Activated T-cell treated with anti-CD3 and anti-CD28 coated beads, Interleukin-2, amount 50 U/mL, for 4 hours (primary cell): ENCODE measurements around the gene PRKG1. TPM values are rescaled to one million over a fixed set of nuclear protein-coding genes. Genes with fewer than 3 reads are reported as not detected.

Experiments used
- ATAC-seq, 2 donors: fragments of 200-7000 bp; cut with Tn5 transposase; one replicate each; pipeline ENCODE4 v1.10.0; 2021
- DNase-seq: peaks from one replicate; pipeline ENCODE4 v3.0.0-alpha.2; 2020
- H3K27me3 Mint-ChIP-seq: one replicate; pipeline ENCODE4 v1.8.0; 2021; ENCODE audit warnings: low read depth, mixed read lengths
- H3K36me3 Mint-ChIP-seq: one replicate; pipeline ENCODE4 v1.8.0; 2022; ENCODE audit warnings: mixed read lengths; ENCODE audit not compliant: insufficient read depth
- H3K4me1 Mint-ChIP-seq: one replicate; pipeline ENCODE4 v1.8.0; 2021; ENCODE audit warnings: low read depth, mixed read lengths
- H3K4me3 Mint-ChIP-seq: one replicate; pipeline ENCODE4 v1.8.0; 2021; ENCODE audit warnings: mild to moderate bottlenecking, moderate library complexity, mixed read lengths
- H3K9me3 Mint-ChIP-seq: one replicate; pipeline ENCODE4 v1.8.0; 2021; ENCODE audit warnings: mixed read lengths
- total RNA-seq, 3 donors: library from RNA; stranded (reverse); gene quantifications; one replicate each; pipeline ENCODE4 v1.2.1, GENCODE V29; 2021

PRKG1 gene
- total RNA-seq, 3 donors from 2014 or later = 0.08 TPM; not detected in 2

GRCh38 chr10:52100011-52100547, 1025.8 kb downstream of the PRKG1 start:
- ATAC-seq (no peak), DNase-seq (no peak)
- H3K36me3 Mint-ChIP-seq = no peaks in the 10 kb centered on the region
- no peaks in the 10 kb centered on the region for H3K27me3 Mint-ChIP-seq
- H3K4me1 Mint-ChIP-seq = no peaks in the 10 kb centered on the region
- no peak overlapping the region for H3K4me3 Mint-ChIP-seq
- no peaks in the 10 kb centered on the region for H3K9me3 Mint-ChIP-seq

GRCh38 chr10:52105301-52105700, 1031.0 kb downstream of the PRKG1 start:
- Mint-ChIP-seq H3K36me3 (no peaks in the 10 kb centered on the region), H3K27me3 (no peaks in the 10 kb centered on the region), H3K9me3 (no peaks in the 10 kb centered on the region), H3K4me3 (no peak overlapping the region), H3K4me1 (no peaks in the 10 kb centered on the region)
- ATAC-seq (no peak), DNase-seq (no peak)

GRCh38 chr10:52106011-52106410, 1031.7 kb downstream of the PRKG1 start:
- no peak for ATAC-seq
- no peaks in the 10 kb centered on the region for H3K27me3 Mint-ChIP-seq

GRCh38 chr10:52106899-52107298, 1032.6 kb downstream of the PRKG1 start:
- no peak overlapping the region for H3K4me3 Mint-ChIP-seq
- DNase-seq (no peak), ATAC-seq (no peak)
- no peaks in the 10 kb centered on the region for H3K9me3 Mint-ChIP-seq
- H3K27me3 Mint-ChIP-seq = no peaks in the 10 kb centered on the region
- H3K4me1 Mint-ChIP-seq = no peaks in the 10 kb centered on the region
- H3K36me3 Mint-ChIP-seq = no peaks in the 10 kb centered on the region

More at GRCh38 chr10:52106011-52106410, 1031.7 kb downstream of the PRKG1 start:
- Mint-ChIP-seq H3K9me3 (no peaks in the 10 kb centered on the region), H3K36me3 (no peaks in the 10 kb centered on the region), H3K4me3 (no peak overlapping the region), H3K4me1 (no peaks in the 10 kb centered on the region)
- no peak for DNase-seq

GRCh38 chr10:52108236-52108635, 1033.9 kb downstream of the PRKG1 start:
- Mint-ChIP-seq H3K4me3 (no peak overlapping the region), H3K36me3 (no peaks in the 10 kb centered on the region), H3K9me3 (no peaks in the 10 kb centered on the region), H3K4me1 (no peaks in the 10 kb centered on the region), H3K27me3 (no peaks in the 10 kb centered on the region)
- ATAC-seq (no peak), DNase-seq (no peak)

DNA sequence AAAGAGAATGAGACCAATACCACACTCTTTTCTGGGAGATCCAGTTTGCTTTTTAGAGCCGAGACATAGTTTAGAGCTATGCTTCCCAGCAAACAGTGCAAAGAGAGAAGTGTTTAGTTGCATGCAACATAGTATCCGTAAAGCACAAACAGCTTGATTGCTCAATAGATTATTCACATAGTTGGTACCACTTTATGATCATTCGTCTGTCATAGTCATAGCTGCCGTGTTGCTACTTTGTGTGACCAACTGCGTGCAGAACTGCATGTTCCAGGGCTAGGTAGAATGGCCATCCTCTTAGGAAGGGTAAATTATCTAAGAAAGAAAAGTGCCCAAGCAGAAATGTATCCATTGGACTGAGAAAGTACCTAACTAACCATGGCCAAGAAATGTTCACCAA, 1036.3 kb downstream of the PRKG1 start:
- Mint-ChIP-seq H3K4me1 (no peaks in the 10 kb centered on the region), H3K9me3 (no peaks in the 10 kb centered on the region), H3K36me3 (no peaks in the 10 kb centered on the region), H3K4me3 (no peak overlapping the region), H3K27me3 (no peaks in the 10 kb centered on the region)
- DNase-seq (no peak), ATAC-seq (no peak)

- Mint-ChIP-seq H3K4me3 (no peak overlapping the region), H3K36me3 (no peaks in the 10 kb centered on the region), H3K4me1 (no peaks in the 10 kb centered on the region), H3K27me3 (no peaks in the 10 kb centered on the region), H3K9me3 (no peaks in the 10 kb centered on the region)
- DNase-seq (no peak), ATAC-seq (no peak)
Observed at GRCh38 chr10:52111101-52111891, 1037.0 kb downstream of the PRKG1 start.

GRCh38 chr10:52115823-52116222, 1041.5 kb downstream of the PRKG1 start:
- Mint-ChIP-seq H3K27me3 (no peaks in the 10 kb centered on the region), H3K36me3 (no peaks in the 10 kb centered on the region), H3K4me3 (no peak overlapping the region), H3K9me3 (no peaks in the 10 kb centered on the region), H3K4me1 (no peaks in the 10 kb centered on the region)
- DNase-seq (no peak), ATAC-seq (no peak)

GRCh38 chr10:52119507-52119906, 1045.2 kb downstream of the PRKG1 start:
- no peaks in the 10 kb centered on the region for H3K4me1 Mint-ChIP-seq
- H3K9me3 Mint-ChIP-seq = no peaks in the 10 kb centered on the region
- H3K27me3 Mint-ChIP-seq = no peaks in the 10 kb centered on the region
- no peak overlapping the region for H3K4me3 Mint-ChIP-seq
- no peak for ATAC-seq
- H3K36me3 Mint-ChIP-seq = no peaks in the 10 kb centered on the region
- DNase-seq = no peak

DNA sequence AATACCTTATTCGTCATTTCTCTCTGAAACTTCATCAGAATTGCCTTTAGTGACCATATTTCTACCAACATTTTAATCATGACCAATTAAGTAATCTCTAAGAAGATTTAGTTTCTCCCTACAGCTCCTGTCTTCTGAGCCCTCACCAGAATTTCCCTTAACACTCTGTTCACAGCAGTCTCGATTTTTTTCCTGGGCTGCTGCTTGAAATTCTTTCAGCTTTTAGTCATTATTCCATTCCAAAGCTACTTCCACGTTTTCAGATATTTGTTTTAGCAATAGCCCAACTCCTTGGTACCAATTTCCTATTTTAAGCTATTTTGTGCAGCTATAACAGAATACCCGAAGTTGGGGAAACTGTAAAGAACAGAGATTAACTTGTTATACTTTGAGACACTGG, 1047.4 kb downstream of the PRKG1 start:
- Mint-ChIP-seq H3K36me3 (no peaks in the 10 kb centered on the region), H3K4me3 (no peak overlapping the region), H3K9me3 (peaks cover 2% of the 10 kb centered on the region), H3K27me3 (no peaks in the 10 kb centered on the region), H3K4me1 (no peaks in the 10 kb centered on the region)
- no peak for DNase-seq
- ATAC-seq = no peak

GRCh38 chr10:52128056-52128683, 1053.9 kb downstream of the PRKG1 start:
- Mint-ChIP-seq H3K9me3 (peaks cover 4% of the 10 kb centered on the region), H3K4me1 (no peaks in the 10 kb centered on the region), H3K4me3 (no peak overlapping the region), H3K27me3 (peaks cover 2% of the 10 kb centered on the region), H3K36me3 (no peaks in the 10 kb centered on the region)
- no peak for DNase-seq
- ATAC-seq = no peak

GRCh38 chr10:52129410-52130178, 1055.3 kb downstream of the PRKG1 start:
- Mint-ChIP-seq H3K27me3 (peaks cover 2% of the 10 kb centered on the region), H3K4me1 (no peaks in the 10 kb centered on the region), H3K9me3 (peaks cover 4% of the 10 kb centered on the region), H3K4me3 (no peak overlapping the region), H3K36me3 (no peaks in the 10 kb centered on the region)
- DNase-seq (no peak), ATAC-seq (no peak)

GRCh38 chr10:52135101-52135500, 1060.8 kb downstream of the PRKG1 start:
- Mint-ChIP-seq H3K9me3 (no peaks in the 10 kb centered on the region), H3K36me3 (no peaks in the 10 kb centered on the region), H3K4me1 (no peaks in the 10 kb centered on the region), H3K4me3 (no peak overlapping the region), H3K27me3 (peaks cover 2% of the 10 kb centered on the region)
- no peak for ATAC-seq
- no peak for DNase-seq

DNA sequence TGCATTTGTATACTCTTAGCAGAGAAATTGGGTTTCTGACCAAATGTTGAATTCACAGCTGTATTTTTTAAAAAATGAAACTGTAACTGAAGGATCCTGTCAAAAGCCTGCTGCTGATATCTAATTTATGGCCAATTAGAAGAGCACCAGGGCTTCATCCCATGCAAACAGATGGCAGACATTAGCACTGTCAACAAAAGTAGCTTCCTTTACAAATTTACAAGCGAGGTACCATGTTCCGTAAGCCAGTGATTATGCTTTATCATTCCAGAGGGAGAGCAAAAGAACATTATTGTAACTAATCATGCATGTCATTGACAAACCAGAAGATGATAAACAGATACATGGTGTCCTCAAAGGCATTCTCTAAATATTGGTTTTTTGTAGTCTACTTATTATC, 1062.6 kb downstream of the PRKG1 start:
- Mint-ChIP-seq H3K36me3 (no peaks in the 10 kb centered on the region), H3K27me3 (no peaks in the 10 kb centered on the region), H3K9me3 (no peaks in the 10 kb centered on the region)

More for the DNA sequence above, 1062.6 kb downstream of the PRKG1 start:
- H3K4me3 Mint-ChIP-seq = no peak overlapping the region
- DNase-seq (no peak), ATAC-seq (no peak)
- H3K4me1 Mint-ChIP-seq = no peaks in the 10 kb centered on the region
